GM12878 (cell line): Measurements from ENCODE around the gene PGC. TPM values are rescaled to one million over a fixed set of nuclear protein-coding genes. Genes with fewer than 3 reads are reported as not detected.
A peak's percentile ranks its signal among the peaks of the same experiment; 100 is the strongest.

Experiments used
- FOXM1 ChIP-seq: IDR thresholded peaks from 2 replicates; pipeline ENCODE4 v1.6.1; 2012; ENCODE audit warnings: low read depth, mild to moderate bottlenecking, inconsistent platforms, low read length, moderate library complexity
- MYC ChIP-seq: IDR thresholded peaks from 2 replicates; pipeline ENCODE4 v1.6.1; 2011; ENCODE audit warnings: mild to moderate bottlenecking, low read length, moderate library complexity, inconsistent platforms; ENCODE audit not compliant: insufficient read depth, insufficient replicate concordance, insufficient read length, severe bottlenecking
- NR2C2 ChIP-seq: IDR thresholded peaks from 2 replicates; pipeline ENCODE4 v1.6.1; 2011; ENCODE audit warnings: borderline replicate concordance, low read depth; ENCODE audit not compliant: control insufficient read depth, insufficient read length
- SMARCA5 ChIP-seq: fragments of 450-650 bp; IDR thresholded peaks from 2 replicates; pipeline ENCODE4 v1.6.1; 2017; ENCODE audit warnings: mild to moderate bottlenecking
- TCF12 ChIP-seq: IDR thresholded peaks from 2 replicates; pipeline ENCODE4 v1.6.1; 2011; ENCODE audit warnings: low read depth, mild to moderate bottlenecking, low read length
- WRNIP1 ChIP-seq: IDR thresholded peaks from 2 replicates; pipeline ENCODE4 v1.6.1; 2011; ENCODE audit warnings: low read depth, low read length, improper control_type of control experiment, borderline replicate concordance
- ZNF592 ChIP-seq: fragments of 450-650 bp; IDR thresholded peaks from 2 replicates; pipeline ENCODE4 v1.6.1; 2017; ENCODE audit warnings: mild to moderate bottlenecking, moderate library complexity
- polyA plus RNA-seq, 11 experiments: library from polyadenylated mRNA; depleted of rRNA in 4 of 11; unstranded in 6 of 11; stranded (reverse) in 5 of 11; fragments of >200 nt; fragmentation: Nextera tagmentation in 4 of 11; fragmentation: Illumina TruSeq in 1 of 11; extraction: Ambion mirVana in 4 of 11; extraction: Trizol in 1 of 11; gene quantifications; 1 replicate in 1 of 11; 2 replicates in 10 of 11; pipeline versions ENCODE4 v1.2.1 to v1.2.3, GENCODE V29; 2011 to 2016; ENCODE audit warnings: inconsistent platforms in 2 of 11, missing spikeins in 2 of 11, low read depth in 1 of 11
- total RNA-seq, 4 experiments: library from RNA; depleted of rRNA in 3 of 4; stranded (reverse); fragments of >200 nt in 3 of 4; fragmentation: Illumina TruSeq in 1 of 4; extraction: Trizol in 1 of 4; gene quantifications; 2 replicates each; pipeline versions ENCODE4 v1.2.1 to v1.2.3, GENCODE V29; 2013 to 2021
- TF ChIP-seq, protein P1 (sequence below): IDR thresholded peaks from 2 replicates; pipeline ENCODE4 v1.6.1; 2012; ENCODE audit warnings: improper control_type of control experiment, low read depth, low read length; ENCODE audit not compliant: insufficient replicate concordance

The PGC gene
- total and polyA plus RNA-seq, 10 of the 15 experiments (the other 5 are each of a cell fraction or from before 2014, with no cell fraction given), result 0.26 TPM; not detected in 9

DNA sequence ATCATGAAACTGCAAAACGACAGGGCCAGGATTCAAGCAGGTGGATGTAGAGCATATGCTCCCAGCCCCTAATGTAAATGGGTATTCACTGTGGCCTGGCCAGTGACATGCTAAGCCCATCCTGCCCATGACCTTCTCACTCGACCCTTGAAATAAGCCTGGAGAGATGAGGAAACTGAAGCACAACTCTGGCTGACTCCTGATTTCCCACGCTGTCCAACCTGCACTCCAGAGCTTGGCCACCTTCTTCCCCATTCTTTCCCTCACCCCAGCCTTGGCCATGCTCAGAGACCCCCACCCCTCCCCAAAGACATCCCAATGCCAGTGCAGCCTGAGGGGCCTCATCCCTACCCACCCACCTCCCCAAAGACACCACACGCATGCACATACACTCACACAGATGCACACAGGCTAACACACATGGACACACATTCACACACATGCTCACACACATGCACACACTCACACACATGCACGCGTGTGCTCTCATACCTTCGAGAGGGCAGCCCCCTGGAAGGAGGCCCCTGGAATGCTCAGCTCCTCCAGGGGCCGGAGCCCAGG lies 24.1 kb downstream of the PGC start (continued):
- TF ChIP-seq, protein P1, sequence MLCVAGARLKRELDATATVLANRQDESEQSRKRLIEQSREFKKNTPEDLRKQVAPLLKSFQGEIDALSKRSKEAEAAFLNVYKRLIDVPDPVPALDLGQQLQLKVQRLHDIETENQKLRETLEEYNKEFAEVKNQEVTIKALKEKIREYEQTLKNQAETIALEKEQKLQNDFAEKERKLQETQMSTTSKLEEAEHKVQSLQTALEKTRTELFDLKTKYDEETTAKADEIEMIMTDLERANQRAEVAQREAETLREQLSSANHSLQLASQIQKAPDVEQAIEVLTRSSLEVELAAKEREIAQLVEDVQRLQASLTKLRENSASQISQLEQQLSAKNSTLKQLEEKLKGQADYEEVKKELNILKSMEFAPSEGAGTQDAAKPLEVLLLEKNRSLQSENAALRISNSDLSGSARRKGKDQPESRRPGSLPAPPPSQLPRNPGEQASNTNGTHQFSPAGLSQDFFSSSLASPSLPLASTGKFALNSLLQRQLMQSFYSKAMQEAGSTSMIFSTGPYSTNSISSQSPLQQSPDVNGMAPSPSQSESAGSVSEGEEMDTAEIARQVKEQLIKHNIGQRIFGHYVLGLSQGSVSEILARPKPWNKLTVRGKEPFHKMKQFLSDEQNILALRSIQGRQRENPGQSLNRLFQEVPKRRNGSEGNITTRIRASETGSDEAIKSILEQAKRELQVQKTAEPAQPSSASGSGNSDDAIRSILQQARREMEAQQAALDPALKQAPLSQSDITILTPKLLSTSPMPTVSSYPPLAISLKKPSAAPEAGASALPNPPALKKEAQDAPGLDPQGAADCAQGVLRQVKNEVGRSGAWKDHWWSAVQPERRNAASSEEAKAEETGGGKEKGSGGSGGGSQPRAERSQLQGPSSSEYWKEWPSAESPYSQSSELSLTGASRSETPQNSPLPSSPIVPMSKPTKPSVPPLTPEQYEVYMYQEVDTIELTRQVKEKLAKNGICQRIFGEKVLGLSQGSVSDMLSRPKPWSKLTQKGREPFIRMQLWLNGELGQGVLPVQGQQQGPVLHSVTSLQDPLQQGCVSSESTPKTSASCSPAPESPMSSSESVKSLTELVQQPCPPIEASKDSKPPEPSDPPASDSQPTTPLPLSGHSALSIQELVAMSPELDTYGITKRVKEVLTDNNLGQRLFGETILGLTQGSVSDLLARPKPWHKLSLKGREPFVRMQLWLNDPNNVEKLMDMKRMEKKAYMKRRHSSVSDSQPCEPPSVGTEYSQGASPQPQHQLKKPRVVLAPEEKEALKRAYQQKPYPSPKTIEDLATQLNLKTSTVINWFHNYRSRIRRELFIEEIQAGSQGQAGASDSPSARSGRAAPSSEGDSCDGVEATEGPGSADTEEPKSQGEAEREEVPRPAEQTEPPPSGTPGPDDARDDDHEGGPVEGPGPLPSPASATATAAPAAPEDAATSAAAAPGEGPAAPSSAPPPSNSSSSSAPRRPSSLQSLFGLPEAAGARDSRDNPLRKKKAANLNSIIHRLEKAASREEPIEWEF, result no peak
- TF ChIP-seq SMARCA5 (no peak; the same call in 1 of the 2 replicates), TCF12 (no peak), WRNIP1 (0 out of 2 replicates have a peak, but pooled peaks have one; percentile 59), NR2C2 (no peak), FOXM1 (no peak), MYC (no peak), ZNF592 (no peak)
